ENCODE measurements around the gene METTL27.

DNA sequence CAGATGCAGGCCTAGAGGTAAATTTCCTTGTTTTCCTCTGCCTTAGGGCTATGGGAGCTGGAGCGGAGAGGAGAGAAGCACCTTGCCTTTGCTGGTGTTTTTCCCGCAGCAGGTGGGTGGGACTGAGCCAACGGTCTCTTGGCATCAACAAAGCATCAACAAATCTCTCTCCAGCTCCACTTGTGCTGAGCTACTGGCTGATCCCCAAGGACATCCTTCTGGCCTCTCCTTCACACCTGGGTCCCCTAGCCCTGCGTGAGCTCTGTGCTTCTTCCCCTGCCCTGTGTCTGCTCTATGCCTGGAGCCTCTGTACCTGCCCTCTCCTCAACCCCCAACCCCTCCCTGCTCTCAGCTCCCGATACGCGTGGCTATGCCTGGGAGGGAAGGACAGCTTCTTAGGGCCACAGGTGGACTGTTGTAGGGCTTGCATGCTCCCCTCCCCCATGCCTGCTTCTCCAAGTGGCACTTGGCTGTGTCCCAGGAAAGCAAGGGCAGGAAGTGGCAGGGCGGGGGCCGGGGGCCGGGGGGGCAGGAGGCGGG, 14.7 kb downstream of the METTL27 start:
- TF ChIP-seq ELF4 (IDR thresholded peaks at IDR 0.05) = no peak
- TF ChIP-seq LEF1 (IDR thresholded peaks at IDR 0.05; ENCODE audit: borderline replicate concordance) = no peak

Data from HEK293T (cell line).